NB4 (cell line): ENCODE data around the gene ADGRG4.

Source experiments
- CTCF ChIP-seq: IDR thresholded peaks from one replicate; pipeline ENCODE4 v1.5.1; 2012; ENCODE audit warnings: low read depth, low read length
- MAX ChIP-seq: IDR thresholded peaks from 2 replicates; pipeline ENCODE4 v1.6.1; 2011; ENCODE audit warnings: low read depth, low read length
- MYC ChIP-seq: IDR thresholded peaks from 2 replicates; pipeline ENCODE4 v1.6.1; 2011; ENCODE audit warnings: low read depth, low read length
- POLR2A ChIP-seq: IDR thresholded peaks from 2 replicates; pipeline ENCODE4 v1.6.1; 2011; ENCODE audit warnings: mild to moderate bottlenecking; ENCODE audit not compliant: insufficient read length; ENCODE audit errors: extremely low read depth

GRCh38 chrX:136395271-136395670 lies 94.5 kb downstream of the ADGRG4 start:
- TF ChIP-seq CTCF: no peak
- no peak for TF ChIP-seq MAX
- no peak for TF ChIP-seq POLR2A
- TF ChIP-seq MYC: no peak
